ENCODE measurements around the gene EIF4G1.

GRCh38 chr3:184291044-184291737 lies 23.2 kb upstream of the EIF4G1 start:
- no peak for TF ChIP-seq MYC (IDR thresholded peaks at IDR 0.05; ENCODE audit: low read depth, low read length)
- no peak for TF ChIP-seq EZH2 (IDR thresholded peaks at IDR 0.05; ENCODE audit: borderline replicate concordance, low read depth, low read length, severe bottlenecking)
- TF ChIP-seq POLR2AphosphoS5 (IDR thresholded peaks at IDR 0.05; ENCODE audit: insufficient read depth, low read depth, low read length): no peak
- TF ChIP-seq, protein P1, sequence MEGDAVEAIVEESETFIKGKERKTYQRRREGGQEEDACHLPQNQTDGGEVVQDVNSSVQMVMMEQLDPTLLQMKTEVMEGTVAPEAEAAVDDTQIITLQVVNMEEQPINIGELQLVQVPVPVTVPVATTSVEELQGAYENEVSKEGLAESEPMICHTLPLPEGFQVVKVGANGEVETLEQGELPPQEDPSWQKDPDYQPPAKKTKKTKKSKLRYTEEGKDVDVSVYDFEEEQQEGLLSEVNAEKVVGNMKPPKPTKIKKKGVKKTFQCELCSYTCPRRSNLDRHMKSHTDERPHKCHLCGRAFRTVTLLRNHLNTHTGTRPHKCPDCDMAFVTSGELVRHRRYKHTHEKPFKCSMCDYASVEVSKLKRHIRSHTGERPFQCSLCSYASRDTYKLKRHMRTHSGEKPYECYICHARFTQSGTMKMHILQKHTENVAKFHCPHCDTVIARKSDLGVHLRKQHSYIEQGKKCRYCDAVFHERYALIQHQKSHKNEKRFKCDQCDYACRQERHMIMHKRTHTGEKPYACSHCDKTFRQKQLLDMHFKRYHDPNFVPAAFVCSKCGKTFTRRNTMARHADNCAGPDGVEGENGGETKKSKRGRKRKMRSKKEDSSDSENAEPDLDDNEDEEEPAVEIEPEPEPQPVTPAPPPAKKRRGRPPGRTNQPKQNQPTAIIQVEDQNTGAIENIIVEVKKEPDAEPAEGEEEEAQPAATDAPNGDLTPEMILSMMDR (IDR thresholded peaks at IDR 0.05; ENCODE audit: extremely low read depth in 1 of 2, insufficient read depth in 1 of 2, low read depth in 1 of 2, low read length in 2 of 2): no peak
- no peak for TF ChIP-seq POLR2A (IDR thresholded peaks at IDR 0.05; ENCODE audit: low read depth, low read length)
- no peak for TF ChIP-seq FOS (IDR thresholded peaks at IDR 0.05; ENCODE audit: borderline replicate concordance, insufficient read depth, low read length)
- TF ChIP-seq, protein P2, sequence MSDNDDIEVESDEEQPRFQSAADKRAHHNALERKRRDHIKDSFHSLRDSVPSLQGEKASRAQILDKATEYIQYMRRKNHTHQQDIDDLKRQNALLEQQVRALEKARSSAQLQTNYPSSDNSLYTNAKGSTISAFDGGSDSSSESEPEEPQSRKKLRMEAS (IDR thresholded peaks at IDR 0.05; ENCODE audit: insufficient read depth, insufficient read length): no peak
- TF ChIP-seq JUN (IDR thresholded peaks at IDR 0.05; ENCODE audit: borderline replicate concordance, insufficient read depth, insufficient read length, low read depth): no peak
